HG03196 (cell line): Measurements from ENCODE around the gene NAA20.

Source experiments
- ATAC-seq: cut with Tn5 transposase; IDR thresholded peaks from one replicate; pipeline ENCODE4 v1.9.1; 2021; ENCODE audit not compliant: unreplicated experiment

NAA20 gene

DNA sequence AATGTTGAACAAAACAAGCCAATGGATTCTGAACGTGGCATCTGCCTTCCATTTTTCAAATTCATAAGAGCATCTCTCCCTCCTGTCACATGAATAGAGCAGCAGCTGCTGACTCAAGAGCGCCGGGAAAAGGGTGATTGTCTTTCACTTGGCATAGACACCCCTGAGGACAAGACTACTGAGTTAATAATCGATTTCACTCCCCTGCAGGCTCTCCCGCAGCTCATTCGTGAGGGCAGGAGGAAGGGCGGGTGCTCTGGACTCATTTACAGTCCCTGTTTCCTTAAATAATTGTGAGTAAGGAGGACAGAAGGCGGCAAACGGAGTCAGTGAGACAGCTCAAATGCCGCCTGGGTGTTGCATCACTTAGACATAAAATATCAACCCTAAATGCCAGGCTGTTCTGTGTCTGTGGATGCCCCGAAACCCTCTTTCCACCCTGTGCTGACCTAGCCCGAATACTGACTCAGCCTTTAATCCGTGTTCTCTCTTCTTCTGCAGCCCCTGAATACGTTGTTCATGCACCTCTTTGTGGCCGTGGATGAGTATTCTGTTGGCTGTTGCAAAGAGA lies 56.7 kb downstream of the NAA20 start:
- no peak for ATAC-seq

DNA sequence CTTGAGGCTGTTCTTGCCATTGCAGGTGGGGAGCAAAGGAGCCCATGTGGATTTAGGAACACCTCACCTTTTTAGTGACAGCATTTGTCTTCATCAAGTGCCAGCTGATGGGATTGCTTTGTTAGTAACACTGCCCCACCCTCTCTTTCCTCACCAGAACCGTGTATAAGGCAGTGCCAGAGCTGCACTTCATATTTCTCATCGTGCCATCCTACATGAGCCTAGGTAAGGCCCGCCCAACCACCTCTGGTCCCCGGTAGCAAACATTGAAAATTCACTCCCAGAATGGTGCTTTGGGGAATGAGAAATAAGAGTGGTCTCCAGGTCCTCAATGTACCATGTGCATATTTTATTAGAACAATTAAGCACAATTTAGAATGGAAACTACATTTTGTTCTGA lies 57.9 kb downstream of the NAA20 start:
- no peak for ATAC-seq

DNA sequence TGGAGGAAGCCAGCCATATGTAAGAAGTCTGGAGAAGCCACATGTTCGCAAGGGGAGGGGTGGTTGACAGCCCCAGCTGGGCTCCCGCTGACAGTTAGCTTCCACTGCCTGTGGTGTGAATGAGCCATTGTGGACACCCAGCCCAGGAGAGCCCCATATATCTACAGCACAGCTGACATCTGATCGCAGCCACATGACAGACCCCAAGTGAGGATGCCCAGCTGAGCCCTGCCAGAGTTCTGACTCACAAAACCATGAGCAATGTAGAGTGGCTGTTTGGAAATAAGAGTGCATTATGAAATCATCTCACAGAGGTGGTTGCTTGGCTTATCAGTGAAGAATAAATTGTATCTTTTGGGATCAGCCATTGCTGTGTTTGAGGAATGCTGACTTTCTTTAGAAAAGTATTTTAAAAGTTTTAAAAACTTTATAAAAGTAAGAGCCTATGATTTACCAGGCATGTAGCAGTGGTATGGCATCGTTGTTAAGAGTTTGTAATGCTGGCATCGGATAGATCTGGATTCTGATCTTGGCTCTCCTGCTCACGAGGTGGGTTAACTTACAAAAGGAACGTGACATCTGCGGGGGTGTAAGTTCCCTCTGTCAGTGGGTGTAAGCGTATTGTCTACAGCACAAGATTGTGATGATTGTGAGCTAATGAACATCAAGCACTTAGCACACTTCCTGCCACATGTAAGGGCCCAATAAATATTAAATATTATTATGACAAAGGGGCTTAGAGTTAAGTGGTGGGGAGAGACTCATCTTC lies 59.3 kb downstream of the NAA20 start:
- no peak for ATAC-seq

DNA sequence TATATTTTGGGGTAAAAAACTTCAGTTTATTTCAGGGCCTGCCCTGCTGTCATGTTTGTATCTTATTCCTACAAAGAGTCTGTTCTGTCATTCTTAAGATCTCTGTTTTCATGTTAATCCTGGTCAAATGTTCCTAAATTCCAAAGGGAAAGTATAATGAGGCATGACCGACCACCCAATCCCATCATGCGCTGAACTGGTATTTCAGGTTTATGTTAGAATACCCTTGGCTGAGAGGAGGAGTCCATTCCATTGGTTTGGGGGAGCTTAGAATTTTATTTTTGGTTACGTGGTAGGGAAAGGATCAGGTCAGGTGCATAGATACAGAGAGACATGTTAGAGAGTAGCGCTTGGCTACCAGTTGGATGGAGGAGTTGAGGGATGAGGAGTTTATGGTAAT lies 60.9 kb downstream of the NAA20 start:
- ATAC-seq, result no peak

DNA sequence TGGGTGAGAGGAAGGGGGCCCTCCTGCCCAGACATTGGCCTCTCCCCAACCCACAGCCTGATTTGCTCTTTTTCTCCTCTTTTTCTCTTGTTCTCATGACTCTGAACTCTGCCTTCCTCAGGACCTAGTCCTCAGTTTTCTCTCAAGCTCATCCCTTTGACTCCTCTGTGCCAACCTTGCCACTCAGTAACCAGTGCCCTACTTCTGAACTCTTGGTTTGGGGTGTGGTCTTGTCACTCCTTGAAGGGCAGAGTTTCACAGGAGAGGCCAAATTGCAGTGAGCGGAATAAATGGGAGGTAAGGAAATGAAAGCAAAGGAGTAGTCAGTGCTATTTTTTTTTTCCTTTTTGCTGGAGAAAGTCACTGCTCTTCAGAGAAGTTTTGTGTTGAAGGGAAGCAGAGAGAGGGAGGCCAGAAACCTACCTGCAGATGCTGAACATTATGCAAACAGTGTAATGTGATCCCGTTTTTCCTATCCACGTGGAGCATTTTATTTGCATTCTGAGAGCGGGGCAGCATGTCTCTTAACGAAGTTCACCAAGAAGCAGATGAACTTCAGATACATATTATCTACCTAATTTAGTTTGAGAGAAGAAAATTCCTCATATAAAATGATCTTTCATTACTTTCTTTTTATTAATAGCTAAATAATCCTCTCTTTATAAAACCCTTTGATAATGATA lies 62.1 kb downstream of the NAA20 start:
- ATAC-seq, result no peak
